Measurements from ENCODE around the gene GOLGA7B. TPM values are rescaled to one million over a fixed set of nuclear protein-coding genes. Genes with fewer than 3 reads are reported as not detected.

The GOLGA7B gene
- total and polyA plus RNA-seq, 2 of the 4 experiments (the other 2 are of a cell fraction) = not detected

DNA sequence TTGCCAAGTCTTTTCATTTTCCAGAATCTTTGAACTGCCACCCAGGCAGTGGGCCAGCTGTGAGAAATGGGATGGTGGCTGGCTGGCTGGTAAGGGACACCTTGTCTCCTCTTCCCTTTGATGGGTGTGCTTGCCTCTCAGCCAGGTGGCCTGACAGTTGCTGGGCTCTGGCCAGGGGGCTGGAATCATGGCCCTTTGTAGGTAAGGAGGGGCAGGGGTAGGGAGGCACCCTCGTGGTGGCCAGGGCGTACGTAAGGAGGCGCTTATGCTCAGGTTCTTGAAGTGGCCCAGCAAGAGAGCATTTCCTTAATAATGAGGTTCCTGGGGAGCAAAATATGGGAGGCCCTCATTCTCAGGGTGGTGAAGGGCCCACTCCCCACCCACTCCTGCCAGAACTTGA lies 33.0 kb upstream of the GOLGA7B start:
- Histone ChIP-seq H3K4ac (ENCODE audit: low read depth, low read length) (no peak overlapping the region), H3K4me2 (ENCODE audit: low read depth, low read length) (no peak overlapping the region), H3K4me1 (ENCODE audit: control insufficient read depth, insufficient read depth, low read length) (no peaks in the 10 kb centered on the region; the same call in 1 of the 2 replicates), H3K27me3 (ENCODE audit: control insufficient read depth, insufficient read depth, low read length) (peaks cover 49% of the 10 kb centered on the region), H4K8ac (ENCODE audit: low read depth in 2 of 2, low read length in 2 of 2) (no peak overlapping the region), H2AFZ (replicated peaks; ENCODE audit: low read length, poor library complexity) (no peak overlapping the region), H2BK15ac (ENCODE audit: low read depth, low read length) (no peak overlapping the region), H3K9me3 (ENCODE audit: control insufficient read depth, insufficient read depth, low read length) (no peaks in the 10 kb centered on the region), H4K91ac (ENCODE audit: insufficient read depth, low read depth, low read length) (no peak overlapping the region), H2AK9ac (replicated peaks; ENCODE audit: low read depth, low read length, poor library complexity) (no peak overlapping the region), H3K79me1 (ENCODE audit: low read depth in 1 of 2, low read length in 2 of 2) (no peaks in the 10 kb centered on the region), H3K56ac (ENCODE audit: extremely low read depth, insufficient read depth, low read length) (no peak overlapping the region), H3K27ac (ENCODE audit: insufficient read depth, low read length) (no peak overlapping the region), H4K20me1 (ENCODE audit: insufficient read depth, low read length) (no peaks in the 10 kb centered on the region), H3K36me3 (ENCODE audit: control insufficient read depth, insufficient read depth, low read length) (no peaks in the 10 kb centered on the region), H2BK120ac (ENCODE audit: low read depth, low read length) (no peak overlapping the region), H2BK5ac (ENCODE audit: low read depth, low read length, poor library complexity, severe bottlenecking) (no peak overlapping the region), H2AK5ac (ENCODE audit: low read depth, low read length) (no peak overlapping the region), H3K23ac (ENCODE audit: low read depth, low read length) (no peak overlapping the region), H3K9ac (ENCODE audit: low read depth, low read length) (no peak overlapping the region), H3K4me3 (ENCODE audit: insufficient read depth, low read depth, low read length) (no peak overlapping the region), H3K18ac (ENCODE audit: low read depth, low read length) (no peak overlapping the region), H3K9me1 (ENCODE audit: insufficient read depth, low read length) (no peaks in the 10 kb centered on the region), H4K5ac (ENCODE audit: low read depth, low read length) (no peak overlapping the region), H2BK20ac (ENCODE audit: low read depth, low read length) (no peak overlapping the region), H3K14ac (replicated peaks; ENCODE audit: low read depth, low read length) (no peak overlapping the region)
- ChIA-PET POLR2A (ENCODE audit: unreplicated experiment) (no interaction called here), CTCF (no interaction called here)
- TF ChIP-seq, protein P1, sequence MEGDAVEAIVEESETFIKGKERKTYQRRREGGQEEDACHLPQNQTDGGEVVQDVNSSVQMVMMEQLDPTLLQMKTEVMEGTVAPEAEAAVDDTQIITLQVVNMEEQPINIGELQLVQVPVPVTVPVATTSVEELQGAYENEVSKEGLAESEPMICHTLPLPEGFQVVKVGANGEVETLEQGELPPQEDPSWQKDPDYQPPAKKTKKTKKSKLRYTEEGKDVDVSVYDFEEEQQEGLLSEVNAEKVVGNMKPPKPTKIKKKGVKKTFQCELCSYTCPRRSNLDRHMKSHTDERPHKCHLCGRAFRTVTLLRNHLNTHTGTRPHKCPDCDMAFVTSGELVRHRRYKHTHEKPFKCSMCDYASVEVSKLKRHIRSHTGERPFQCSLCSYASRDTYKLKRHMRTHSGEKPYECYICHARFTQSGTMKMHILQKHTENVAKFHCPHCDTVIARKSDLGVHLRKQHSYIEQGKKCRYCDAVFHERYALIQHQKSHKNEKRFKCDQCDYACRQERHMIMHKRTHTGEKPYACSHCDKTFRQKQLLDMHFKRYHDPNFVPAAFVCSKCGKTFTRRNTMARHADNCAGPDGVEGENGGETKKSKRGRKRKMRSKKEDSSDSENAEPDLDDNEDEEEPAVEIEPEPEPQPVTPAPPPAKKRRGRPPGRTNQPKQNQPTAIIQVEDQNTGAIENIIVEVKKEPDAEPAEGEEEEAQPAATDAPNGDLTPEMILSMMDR (conservative IDR thresholded peaks at IDR 0.05; ENCODE audit: low read depth, low read length) = no peak
- no peak for TF ChIP-seq MXI1 (IDR thresholded peaks at IDR 0.05; ENCODE audit: borderline replicate concordance, low read depth, low read length)
- no peak for TF ChIP-seq RCOR1 (IDR thresholded peaks at IDR 0.05; ENCODE audit: insufficient replicate concordance, low read length)
- no peak for TF ChIP-seq NFE2L2 (IDR thresholded peaks at IDR 0.05; ENCODE audit: low read depth, low read length)
- TF ChIP-seq BHLHE40 (IDR thresholded peaks at IDR 0.05; ENCODE audit: low read depth, low read length) = no peak
- no peak for TF ChIP-seq CHD1 (IDR thresholded peaks at IDR 0.05; ENCODE audit: low read depth, low read length)
- WGBS, 2 experiments (ENCODE audit: extremely low coverage in 2 of 2, insufficient read length in 1 of 2) = 67% methylated on average over 3 of the region's 4 CpGs; no CpG with 5 or more reads in 1 of the 2 experiments
- ATAC-seq (ENCODE audit: low read depth) (no peak), DNase-seq (no peak)
- no TSS peak for BruUV-seq (replicated peaks)
- intact Hi-C loops (cut with micrococcal nuclease) = no loop called here
- in situ Hi-C loops (cut with MboI; ENCODE audit: low sequenced_read_pairs) = no loop called here
- dilution Hi-C loops (cut with HindIII; ENCODE audit: low sequenced_read_pairs, unreplicated experiment) = no loop called here
